Neural cell (in vitro differentiated cells): ENCODE results near the gene LLGL2.
"Not testable (repeated sequence)": the region's sequence is repeated elsewhere in the genome, so short reads cannot be mapped to it uniquely, and the experiment has no call there.

ENCODE experiments used
- EZH2 ChIP-seq: fragments of 200-600, 300-800 bp; shearing (Covaris generic), sonication (generic); IDR thresholded peaks from 2 replicates; pipeline ENCODE4 v1.6.1; 2014; ENCODE audit warnings: antibody characterized with exemption, low read length, borderline replicate concordance, mild to moderate bottlenecking; ENCODE audit not compliant: insufficient read depth, poor library complexity, severe bottlenecking
- MXI1 ChIP-seq: fragments of 450-650 bp; conservative IDR thresholded peaks from 2 replicates; pipeline ENCODE4 v1.6.1; 2014; ENCODE audit warnings: antibody characterized with exemption, mild to moderate bottlenecking; ENCODE audit not compliant: poor library complexity, severe bottlenecking
- POLR2AphosphoS5 ChIP-seq: IDR thresholded peaks from 2 replicates; pipeline ENCODE4 v1.6.1; 2012
- RAD21 ChIP-seq: fragments of 450-650 bp; conservative IDR thresholded peaks from 2 replicates; pipeline ENCODE4 v1.6.1; 2014; ENCODE audit warnings: antibody characterized with exemption, mild to moderate bottlenecking, moderate library complexity
- REST ChIP-seq: IDR thresholded peaks from 2 replicates; pipeline ENCODE4 v1.6.1; 2012; ENCODE audit warnings: borderline replicate concordance
- SMC3 ChIP-seq: fragments of 450-650 bp; conservative IDR thresholded peaks from 2 replicates; pipeline ENCODE4 v1.6.1; 2014; ENCODE audit warnings: antibody characterized with exemption, mild to moderate bottlenecking, moderate library complexity; ENCODE audit not compliant: poor library complexity
- TAF1 ChIP-seq: IDR thresholded peaks from 2 replicates; pipeline ENCODE4 v1.6.1; 2012; ENCODE audit warnings: low read depth
- TF ChIP-seq, protein P1 (sequence below): fragments of 450-650 bp; IDR thresholded peaks from 2 replicates; pipeline ENCODE4 v1.5.1; 2014; ENCODE audit warnings: antibody characterized with exemption, mild to moderate bottlenecking, moderate library complexity; ENCODE audit not compliant: poor library complexity, severe bottlenecking

- TF ChIP-seq, protein P1, sequence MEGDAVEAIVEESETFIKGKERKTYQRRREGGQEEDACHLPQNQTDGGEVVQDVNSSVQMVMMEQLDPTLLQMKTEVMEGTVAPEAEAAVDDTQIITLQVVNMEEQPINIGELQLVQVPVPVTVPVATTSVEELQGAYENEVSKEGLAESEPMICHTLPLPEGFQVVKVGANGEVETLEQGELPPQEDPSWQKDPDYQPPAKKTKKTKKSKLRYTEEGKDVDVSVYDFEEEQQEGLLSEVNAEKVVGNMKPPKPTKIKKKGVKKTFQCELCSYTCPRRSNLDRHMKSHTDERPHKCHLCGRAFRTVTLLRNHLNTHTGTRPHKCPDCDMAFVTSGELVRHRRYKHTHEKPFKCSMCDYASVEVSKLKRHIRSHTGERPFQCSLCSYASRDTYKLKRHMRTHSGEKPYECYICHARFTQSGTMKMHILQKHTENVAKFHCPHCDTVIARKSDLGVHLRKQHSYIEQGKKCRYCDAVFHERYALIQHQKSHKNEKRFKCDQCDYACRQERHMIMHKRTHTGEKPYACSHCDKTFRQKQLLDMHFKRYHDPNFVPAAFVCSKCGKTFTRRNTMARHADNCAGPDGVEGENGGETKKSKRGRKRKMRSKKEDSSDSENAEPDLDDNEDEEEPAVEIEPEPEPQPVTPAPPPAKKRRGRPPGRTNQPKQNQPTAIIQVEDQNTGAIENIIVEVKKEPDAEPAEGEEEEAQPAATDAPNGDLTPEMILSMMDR: not testable (repeated sequence)
- not testable (repeated sequence) for TF ChIP-seq RAD21, EZH2, REST, SMC3, POLR2AphosphoS5, TAF1, MXI1
These were observed 5.1 kb upstream of the LLGL2 start for GRCh38 chr17:75520413-75520812.
